HTR-8/SVneo (cell line): Measurements from ENCODE around the gene SPHK1.

ENCODE experiments used
- DNase-seq: peaks from one replicate; pipeline ENCODE4 v3.0.0; 2011; ENCODE audit warnings: low spot score, mixed read lengths; ENCODE audit not compliant: insufficient read length
- FAIRE-seq: peaks from 2 replicates; lab custom pipeline; 2011; peaks lifted over from hg19 to GRCh38; lab: Jason Lieb, UNC

SPHK1 gene

DNA sequence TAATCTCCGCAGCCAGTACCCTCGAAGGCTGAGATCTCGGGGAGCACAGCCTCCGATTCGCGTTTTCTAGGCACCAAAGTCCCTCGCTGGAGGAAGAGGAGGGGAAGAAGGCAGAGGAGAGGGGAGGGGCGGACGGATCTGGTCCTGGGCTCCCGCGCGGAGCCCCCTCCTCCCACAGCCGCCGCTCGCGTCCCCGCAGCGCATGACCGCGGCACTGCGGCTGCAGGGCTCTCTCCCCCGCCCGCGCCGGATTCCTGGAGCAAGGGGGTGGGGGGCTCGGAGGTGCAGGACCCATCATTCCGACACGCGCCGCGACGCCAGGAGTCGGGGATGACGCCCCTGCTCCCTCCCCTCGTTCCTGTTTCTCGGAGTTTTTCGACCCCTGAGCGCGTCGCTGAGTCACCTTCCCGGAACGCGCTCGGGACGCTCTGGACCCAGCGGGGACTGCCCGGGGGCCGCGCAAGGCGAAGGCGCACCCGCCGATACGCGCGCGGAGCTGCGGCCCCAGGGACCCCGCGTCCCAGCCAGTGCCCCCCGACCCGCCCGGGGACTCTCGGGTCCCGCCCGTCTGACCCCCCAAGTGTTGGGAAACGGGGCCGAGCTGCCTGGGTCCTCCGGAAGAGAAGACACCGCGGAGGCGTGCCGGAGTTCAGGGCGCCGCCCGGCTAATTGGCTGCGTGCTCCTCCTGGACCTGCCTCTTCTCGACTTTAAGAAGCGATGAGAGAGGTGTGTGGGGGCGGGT, 1.4 kb upstream of the SPHK1 start:
- peak; percentile 69 for FAIRE-seq
- peak; percentile 82 for DNase-seq

- FAIRE-seq (no peak), DNase-seq (peak; percentile 59)
Measured at GRCh38 chr17:76383546-76384221, 725 bp upstream of the SPHK1 start.

GRCh38 chr17:76384987-76385891, 830 bp downstream of the SPHK1 start:
- DNase-seq, result no peak
- no peak for FAIRE-seq

GRCh38 chr17:76385892-76386786, 1.7 kb downstream of the SPHK1 start:
- FAIRE-seq (no peak), DNase-seq (peak; percentile 95)

DNA sequence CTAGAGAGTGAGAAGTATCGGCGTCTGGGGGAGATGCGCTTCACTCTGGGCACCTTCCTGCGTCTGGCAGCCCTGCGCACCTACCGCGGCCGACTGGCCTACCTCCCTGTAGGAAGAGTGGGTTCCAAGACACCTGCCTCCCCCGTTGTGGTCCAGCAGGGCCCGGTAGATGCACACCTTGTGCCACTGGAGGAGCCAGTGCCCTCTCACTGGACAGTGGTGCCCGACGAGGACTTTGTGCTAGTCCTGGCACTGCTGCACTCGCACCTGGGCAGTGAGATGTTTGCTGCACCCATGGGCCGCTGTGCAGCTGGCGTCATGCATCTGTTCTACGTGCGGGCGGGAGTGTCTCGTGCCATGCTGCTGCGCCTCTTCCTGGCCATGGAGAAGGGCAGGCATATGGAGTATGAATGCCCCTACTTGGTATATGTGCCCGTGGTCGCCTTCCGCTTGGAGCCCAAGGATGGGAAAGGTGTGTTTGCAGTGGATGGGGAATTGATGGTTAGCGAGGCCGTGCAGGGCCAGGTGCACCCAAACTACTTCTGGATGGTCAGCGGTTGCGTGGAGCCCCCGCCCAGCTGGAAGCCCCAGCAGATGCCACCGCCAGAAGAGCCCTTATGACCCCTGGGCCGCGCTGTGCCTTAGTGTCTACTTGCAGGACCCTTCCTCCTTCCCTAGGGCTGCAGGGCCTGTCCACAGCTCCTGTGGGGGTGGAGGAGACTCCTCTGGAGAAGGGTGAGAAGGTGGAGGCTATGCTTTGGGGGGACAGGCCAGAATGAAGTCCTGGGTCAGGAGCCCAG, 2.8 kb downstream of the SPHK1 start:
- FAIRE-seq (peak; percentile 13), DNase-seq (no peak)

DNA sequence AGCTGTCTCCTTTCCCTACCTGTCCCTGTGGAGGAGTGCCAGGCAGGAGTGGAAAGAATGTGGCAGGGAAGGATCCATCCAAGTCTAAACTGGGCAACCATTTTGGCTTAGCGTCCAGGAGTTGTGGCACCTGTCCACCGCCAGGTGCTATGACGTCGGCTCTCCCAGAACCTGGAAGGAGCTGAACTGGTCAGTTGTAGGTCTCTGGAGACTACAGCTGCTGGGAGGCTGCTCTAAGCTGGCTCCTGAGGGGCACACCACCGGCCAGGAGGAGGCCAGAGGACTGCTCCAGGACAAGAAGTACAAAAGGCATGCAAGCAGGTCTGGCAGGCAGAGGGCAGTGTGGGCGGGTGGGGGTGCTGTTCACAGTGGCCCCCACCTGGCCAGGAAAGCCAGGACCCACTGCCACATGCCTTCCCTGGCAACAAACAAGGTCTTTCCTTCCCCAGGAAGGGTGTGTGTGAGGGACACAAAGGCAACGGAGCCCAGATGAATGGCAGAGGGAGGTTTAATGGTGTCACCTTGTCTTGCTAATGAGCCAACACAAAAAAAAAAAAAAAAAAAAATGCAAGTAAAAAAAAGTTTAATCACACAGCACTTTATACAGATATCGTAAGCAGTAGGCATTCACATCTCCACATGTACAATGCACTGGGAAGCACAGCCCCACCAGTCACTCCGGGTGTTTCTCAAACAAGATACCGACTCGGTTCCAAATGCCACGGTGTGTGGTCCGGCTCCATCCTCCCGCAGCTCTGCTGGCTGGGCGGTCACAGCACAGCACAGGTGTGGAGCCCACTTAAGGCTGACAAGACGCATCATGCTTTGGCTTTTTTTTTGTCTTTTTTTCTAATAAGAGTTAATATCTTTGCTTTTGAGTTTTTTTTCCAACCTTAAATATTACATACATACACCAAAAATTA, 4.8 kb downstream of the SPHK1 start:
- FAIRE-seq, result no peak

DNA sequence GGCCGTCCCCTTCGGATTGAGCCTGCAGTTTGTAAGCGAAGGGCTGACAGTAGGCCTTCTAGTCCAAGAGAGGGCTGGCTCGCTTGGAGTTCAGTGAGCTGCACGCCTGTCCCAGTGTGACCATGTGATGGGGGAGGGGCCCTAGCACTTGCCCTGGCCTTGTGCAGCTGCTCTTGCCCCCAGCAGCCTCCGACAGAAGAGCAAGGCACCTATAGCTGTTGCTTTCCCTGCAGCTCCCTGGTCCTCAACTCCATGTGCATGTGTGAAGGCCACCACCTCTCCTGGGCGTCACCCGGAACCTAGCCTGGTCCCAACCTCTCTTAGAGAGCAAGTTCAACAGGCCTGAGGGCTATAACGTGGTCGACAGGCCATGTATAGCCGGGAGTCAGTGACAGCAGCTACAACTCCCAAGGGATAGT, 5.6 kb downstream of the SPHK1 start:
- DNase-seq (no peak), FAIRE-seq (peak; percentile 38)

More for the DNA sequence above, 4.8 kb downstream of the SPHK1 start:
- DNase-seq, result no peak

- no peak for DNase-seq
- no peak for FAIRE-seq
Measured at GRCh38 chr17:76391200-76391715, 6.8 kb downstream of the SPHK1 start.

GRCh38 chr17:76394166-76394565, 9.8 kb downstream of the SPHK1 start:
- FAIRE-seq (peak; percentile 40), DNase-seq (no peak)

- no peak for FAIRE-seq
Measured at GRCh38 chr17:76395980-76396379, 11.6 kb downstream of the SPHK1 start.

GRCh38 chr17:76397184-76397583, 12.8 kb downstream of the SPHK1 start:
- FAIRE-seq, result no peak
- no peak for DNase-seq

More at GRCh38 chr17:76395980-76396379, 11.6 kb downstream of the SPHK1 start:
- no peak for DNase-seq

- FAIRE-seq, result peak; percentile 98
- peak; percentile 91 for DNase-seq
Measured at GRCh38 chr17:76397687-76398522, 13.5 kb downstream of the SPHK1 start.

DNA sequence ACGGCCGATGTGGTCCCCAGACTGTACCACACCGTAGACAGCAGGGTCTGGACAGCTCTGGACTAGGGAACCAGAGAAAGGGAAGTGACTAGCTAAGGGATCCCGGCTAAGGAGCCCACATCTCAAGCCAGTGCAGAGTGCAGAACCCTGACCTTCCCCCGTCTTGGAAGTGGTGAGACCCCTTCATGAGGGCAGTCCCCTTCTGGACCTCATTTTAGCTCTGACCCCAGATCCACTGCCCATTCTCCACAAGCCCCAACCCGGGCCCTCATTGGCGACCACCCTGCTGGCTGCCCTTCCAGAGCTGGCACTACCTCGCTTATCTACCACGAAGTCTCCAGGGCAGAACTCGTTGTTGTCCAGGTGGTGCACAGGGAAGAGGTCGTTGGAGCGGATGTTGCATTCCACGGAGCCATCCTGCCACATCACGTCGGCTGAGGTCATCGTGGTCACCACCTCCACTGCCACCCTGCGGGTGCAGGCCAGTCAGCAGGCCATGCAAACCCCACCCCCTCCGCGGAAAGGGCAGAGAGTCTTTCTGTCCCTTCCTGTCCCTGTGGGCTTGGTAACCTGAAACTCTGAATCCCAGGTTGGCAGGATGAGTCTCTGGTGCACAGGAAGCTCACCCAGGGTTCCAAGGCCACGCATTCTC, 14.2 kb downstream of the SPHK1 start:
- no peak for DNase-seq
- FAIRE-seq, result peak; percentile 59

DNA sequence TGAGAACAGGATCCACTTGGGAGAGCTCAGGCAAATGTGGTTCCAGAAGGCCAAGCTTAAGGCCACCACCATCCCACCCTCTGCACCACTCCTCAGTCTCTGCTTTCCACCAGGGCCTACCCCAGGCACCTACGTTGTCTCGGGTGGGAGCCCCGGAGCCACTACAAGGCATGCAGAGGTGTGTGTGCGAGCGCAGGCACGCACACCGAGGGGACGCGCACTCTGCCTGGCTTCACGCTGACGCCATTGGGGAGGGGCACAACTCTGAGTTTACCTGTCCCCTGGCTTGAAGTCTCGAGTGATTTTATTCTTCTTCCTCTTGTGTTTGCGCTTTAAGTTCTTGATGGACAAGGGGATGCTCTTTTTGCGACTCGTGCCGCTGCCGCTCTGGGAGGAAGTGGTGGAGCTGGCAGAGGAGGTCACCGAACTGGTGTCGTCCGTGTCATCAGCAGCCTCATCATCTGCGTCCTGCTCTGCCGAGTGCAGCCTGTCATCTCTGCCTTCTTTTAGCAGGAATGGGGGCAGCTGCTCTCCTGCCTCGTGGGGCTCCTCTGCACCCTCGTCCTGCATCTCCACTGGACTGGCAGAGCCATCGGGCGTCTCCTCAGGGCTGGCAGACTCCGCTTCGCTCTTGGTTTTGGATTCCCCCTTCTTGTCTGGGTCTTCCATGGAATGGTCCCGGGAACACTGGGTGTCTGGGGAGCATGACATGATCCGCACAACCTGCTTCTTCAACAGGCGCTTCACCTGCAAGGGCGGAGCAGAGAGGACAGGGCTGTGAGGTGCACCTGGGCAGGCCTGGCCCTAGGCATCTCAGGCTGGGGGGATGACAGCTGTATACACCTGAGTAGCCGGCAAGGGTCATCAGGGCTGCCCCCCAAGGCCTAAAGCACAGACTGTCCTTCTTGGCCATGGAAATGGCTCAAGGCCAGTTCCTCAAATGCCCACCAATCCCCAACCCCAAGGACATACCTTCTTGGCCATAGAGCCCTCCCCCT, 15.1 kb downstream of the SPHK1 start:
- FAIRE-seq (no peak), DNase-seq (no peak)

DNA sequence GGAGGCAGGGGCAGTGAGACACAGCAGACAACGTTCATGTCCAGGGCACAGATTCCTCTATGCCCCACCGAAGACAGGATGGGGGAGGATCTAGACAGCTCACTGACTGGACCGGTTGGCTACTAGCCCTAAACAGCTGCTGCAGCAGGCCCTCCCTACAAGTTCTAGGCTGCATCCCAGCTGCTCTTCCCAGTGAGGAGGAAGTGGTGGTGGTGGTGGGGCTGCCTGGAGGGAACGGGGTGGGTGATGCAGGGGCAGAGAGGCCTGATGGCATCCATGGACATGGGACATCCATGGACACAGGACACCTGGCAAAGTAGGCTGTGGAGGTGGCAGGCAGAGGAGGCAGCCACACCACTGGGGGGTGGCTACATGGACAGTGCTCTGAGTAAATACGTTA, 18.3 kb downstream of the SPHK1 start:
- no peak for DNase-seq
- FAIRE-seq, result no peak
